ENCODE measurements around the gene DLG2. TPM values are rescaled to one million over a fixed set of nuclear protein-coding genes. Genes with fewer than 3 reads are reported as not detected.
A peak's percentile ranks its signal among the peaks of the same experiment; 100 is the strongest.

DLG2 gene
- total and polyA plus RNA-seq, 12 donors: 1.0 to 14.8 (median 7.4) TPM

DNA sequence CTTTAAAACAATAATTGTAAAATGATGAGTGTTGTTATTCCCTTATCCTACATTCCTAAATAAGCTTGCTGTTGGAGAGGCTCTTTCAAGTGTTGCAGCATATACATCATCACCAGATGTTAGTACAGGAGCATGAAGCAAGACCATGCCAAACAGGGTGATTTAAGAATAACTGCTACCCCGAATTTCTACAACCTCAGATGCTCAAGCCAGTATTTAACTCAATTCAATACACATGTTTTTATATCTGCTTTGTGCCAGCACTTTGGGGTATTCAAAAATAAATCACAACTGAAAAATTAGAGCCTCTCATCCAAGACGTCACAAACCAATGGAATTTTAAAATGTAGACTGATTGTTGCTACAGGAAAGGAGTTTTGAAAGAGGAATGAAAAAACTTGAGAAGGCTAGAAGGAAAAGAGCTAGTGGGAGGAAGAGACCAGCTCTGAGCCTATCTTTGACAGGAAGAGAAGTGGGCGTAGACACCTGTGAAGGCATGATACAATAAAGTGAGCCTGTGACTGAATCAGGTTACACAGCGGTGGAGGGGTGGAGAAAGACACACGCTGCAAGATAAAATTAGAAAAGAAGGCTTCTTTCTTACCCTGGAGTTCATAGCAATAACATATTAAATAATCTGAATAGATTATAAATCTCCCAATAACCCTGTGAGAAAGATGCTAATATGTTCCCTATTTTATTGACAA lies 95.8 kb downstream of the DLG2 start:
- 41 to 47% methylated on average over 5 of the region's 5 CpGs for WGBS, 2 donors
- ATAC-seq (no peak), DNase-seq (no peak)
- Histone ChIP-seq H3K4me1 (peaks cover 0 to 23% (median 6%) of the 10 kb centered on the region in 9 donors), H3K27ac (peak overlapping the region in 3 of 10 donors; percentile 5 to 52 (median 11)), H3K36me3 (peaks cover 0 to 8% (median 0%) of the 10 kb centered on the region in 9 donors), H3K9me3 (peaks cover 0 to 16% (median 4%) of the 10 kb centered on the region in 11 donors), H3K27me3 (no peaks in the 10 kb centered on the region), H3K4me3 (no peak overlapping the region)
- TF ChIP-seq, protein P1, sequence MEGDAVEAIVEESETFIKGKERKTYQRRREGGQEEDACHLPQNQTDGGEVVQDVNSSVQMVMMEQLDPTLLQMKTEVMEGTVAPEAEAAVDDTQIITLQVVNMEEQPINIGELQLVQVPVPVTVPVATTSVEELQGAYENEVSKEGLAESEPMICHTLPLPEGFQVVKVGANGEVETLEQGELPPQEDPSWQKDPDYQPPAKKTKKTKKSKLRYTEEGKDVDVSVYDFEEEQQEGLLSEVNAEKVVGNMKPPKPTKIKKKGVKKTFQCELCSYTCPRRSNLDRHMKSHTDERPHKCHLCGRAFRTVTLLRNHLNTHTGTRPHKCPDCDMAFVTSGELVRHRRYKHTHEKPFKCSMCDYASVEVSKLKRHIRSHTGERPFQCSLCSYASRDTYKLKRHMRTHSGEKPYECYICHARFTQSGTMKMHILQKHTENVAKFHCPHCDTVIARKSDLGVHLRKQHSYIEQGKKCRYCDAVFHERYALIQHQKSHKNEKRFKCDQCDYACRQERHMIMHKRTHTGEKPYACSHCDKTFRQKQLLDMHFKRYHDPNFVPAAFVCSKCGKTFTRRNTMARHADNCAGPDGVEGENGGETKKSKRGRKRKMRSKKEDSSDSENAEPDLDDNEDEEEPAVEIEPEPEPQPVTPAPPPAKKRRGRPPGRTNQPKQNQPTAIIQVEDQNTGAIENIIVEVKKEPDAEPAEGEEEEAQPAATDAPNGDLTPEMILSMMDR (IDR thresholded peaks at IDR 0.05): no peak
- intact Hi-C loops (cut with DNase I): no loop called here

DNA sequence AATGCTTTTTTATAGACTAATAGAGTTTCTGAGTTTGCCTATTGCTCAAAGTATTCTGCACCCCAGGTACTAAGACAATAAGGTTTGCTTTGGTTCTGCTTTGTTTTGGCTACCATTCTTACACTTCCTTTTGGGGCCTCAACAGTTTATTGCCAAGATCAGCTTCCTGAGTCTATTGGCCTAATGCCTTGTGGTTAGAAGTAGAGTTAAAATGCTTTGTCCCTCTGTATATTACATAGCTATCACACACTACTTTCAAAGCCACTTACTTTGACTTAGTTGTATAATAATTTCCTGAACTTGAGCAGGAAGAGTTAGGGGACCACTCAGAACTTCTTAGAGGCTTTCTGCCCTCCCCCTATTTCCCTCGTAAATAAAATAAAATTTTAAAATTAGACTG lies 96.5 kb downstream of the DLG2 start:
- H3K4me3 ChIP-seq: no peak overlapping the region
- TF ChIP-seq, protein P1 (IDR thresholded peaks at IDR 0.05): no peak
- peak in 5 of 8 donors; percentile 65 to 83 (median 71) for ATAC-seq
- no peak for DNase-seq
- H3K4me1 ChIP-seq: peaks cover 0 to 24% (median 6%) of the 10 kb centered on the region in 9 donors
- 52 to 57% methylated on average over 1 of the region's 1 CpG for WGBS, 2 donors
- H3K36me3 ChIP-seq: peaks cover 0 to 8% (median 0%) of the 10 kb centered on the region in 9 donors
- no peaks in the 10 kb centered on the region for H3K27me3 ChIP-seq
- intact Hi-C loops (cut with DNase I): no loop called here
- peak overlapping the region in 3 of 10 donors; percentile 11 to 52 (median 51) for H3K27ac ChIP-seq
- H3K9me3 ChIP-seq: peaks cover 0 to 16% (median 4%) of the 10 kb centered on the region in 11 donors

DNA sequence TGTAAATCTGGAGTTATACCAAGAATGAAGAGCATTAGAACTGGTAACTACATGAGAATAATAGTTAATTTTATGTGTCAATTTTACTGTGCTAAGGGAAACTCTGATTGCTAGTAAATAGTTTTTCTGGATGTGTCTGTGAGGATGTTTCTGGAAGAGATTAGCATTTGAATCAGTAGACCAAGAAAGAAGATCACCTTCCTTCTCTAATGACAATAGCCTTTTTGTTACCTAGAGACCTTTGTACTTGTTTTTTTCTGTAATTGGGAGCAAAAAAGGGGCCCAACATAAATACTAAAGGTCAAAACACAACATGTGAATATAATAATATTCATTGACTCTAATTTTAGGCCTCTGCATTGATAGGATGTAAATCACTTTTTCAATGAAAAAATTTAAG lies 100.6 kb downstream of the DLG2 start:
- H3K36me3 ChIP-seq: no peaks in the 10 kb centered on the region
- ATAC-seq (no peak), DNase-seq (no peak)
- H3K4me1 ChIP-seq: peaks cover 0 to 27% (median 6%) of the 10 kb centered on the region in 9 donors
- H3K4me3 ChIP-seq: no peak overlapping the region
- H3K9me3 ChIP-seq: peaks cover 0 to 19% (median 5%) of the 10 kb centered on the region in 11 donors
- intact Hi-C loops (cut with DNase I): no loop called here
- H3K27ac ChIP-seq: no peak overlapping the region
- no peaks in the 10 kb centered on the region for H3K27me3 ChIP-seq
- TF ChIP-seq, protein P1 (IDR thresholded peaks at IDR 0.05): no peak

DNA sequence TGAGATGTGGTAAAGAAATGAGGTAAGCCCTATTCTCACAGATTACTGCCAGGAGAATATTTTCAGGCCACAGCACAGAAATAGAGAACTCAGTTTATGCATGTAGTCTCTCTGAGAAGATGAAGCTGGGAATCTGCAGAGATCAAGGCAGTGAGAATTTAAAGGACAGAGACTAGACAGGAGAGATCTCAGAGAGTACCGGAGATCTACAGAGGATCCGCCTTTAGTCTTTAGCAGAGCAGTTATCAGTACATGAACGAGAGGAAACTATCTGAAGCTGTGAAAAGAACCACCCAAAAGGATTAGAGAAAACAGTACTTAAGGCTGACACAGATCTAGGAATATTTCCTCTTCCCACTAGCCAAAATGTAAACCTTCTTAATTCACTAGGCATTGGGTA lies 101.5 kb downstream of the DLG2 start:
- no peaks in the 10 kb centered on the region for H3K36me3 ChIP-seq
- ATAC-seq (no peak), DNase-seq (no peak)
- TF ChIP-seq, protein P1 (IDR thresholded peaks at IDR 0.05): no peak
- no peak overlapping the region for H3K4me3 ChIP-seq
- H3K9me3 ChIP-seq: peaks cover 0 to 25% (median 5%) of the 10 kb centered on the region in 11 donors
- H3K27ac ChIP-seq: no peak overlapping the region
- intact Hi-C loops (cut with DNase I): no loop called here
- H3K27me3 ChIP-seq: no peaks in the 10 kb centered on the region
- peaks cover 0 to 21% (median 2%) of the 10 kb centered on the region in 9 donors for H3K4me1 ChIP-seq
- WGBS, 2 donors: 48 to 55% methylated on average over 3 of the region's 3 CpGs

Data from heart right ventricle (tissue), 16 donors.